ENCODE measurements around the gene CFAP46. TPM values are rescaled to one million over a fixed set of nuclear protein-coding genes. Genes with fewer than 3 reads are reported as not detected.
"Not testable (repeated sequence)": the region's sequence is repeated elsewhere in the genome, so short reads cannot be mapped to it uniquely, and the experiment has no call there.

CFAP46 gene
- total RNA-seq, 1 donor from 2014 or later = 10.9 TPM

DNA sequence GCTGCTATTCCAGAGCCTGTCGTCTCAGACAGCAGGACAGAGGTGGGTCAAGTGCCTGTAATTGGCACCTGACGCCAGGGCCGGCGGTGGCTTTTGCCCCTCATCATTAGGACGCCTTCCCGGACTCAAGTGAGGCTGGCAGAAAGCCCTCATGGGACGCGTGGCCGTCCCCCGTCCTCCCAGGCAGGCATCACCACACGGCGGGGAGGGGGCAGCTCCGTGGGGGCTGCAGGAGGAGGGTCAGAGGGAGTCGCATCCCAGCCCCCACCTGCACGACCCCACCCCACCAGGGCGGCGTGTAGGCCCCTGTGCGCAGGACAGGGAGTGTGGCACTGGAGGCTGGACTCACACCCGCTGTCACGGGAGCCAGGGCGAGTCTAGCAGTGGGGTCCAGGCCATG lies 16.3 kb downstream of the CFAP46 start:
- TF ChIP-seq CTCF (conservative IDR thresholded peaks at IDR 0.05) = no peak

GRCh38 chr10:132925614-132926013 lies 16.8 kb downstream of the CFAP46 start:
- H3K4me1 Mint-ChIP-seq (ENCODE audit: unreplicated experiment) = no peaks in the 10 kb centered on the region
- H3K27me3 Mint-ChIP-seq = no peaks in the 10 kb centered on the region
- no peak for TF ChIP-seq CTCF (conservative IDR thresholded peaks at IDR 0.05)
- H3K36me3 Mint-ChIP-seq = no peaks in the 10 kb centered on the region
- no peak overlapping the region for H3K4me3 Mint-ChIP-seq
- no peaks in the 10 kb centered on the region for H3K9me3 Mint-ChIP-seq
- no peak for DNase-seq (ENCODE audit: extremely low spot score, unreplicated experiment)
- no peak overlapping the region for H3K27ac Mint-ChIP-seq

More for the DNA sequence above, 16.3 kb downstream of the CFAP46 start:
- H3K36me3 Mint-ChIP-seq = no peaks in the 10 kb centered on the region
- H3K27ac Mint-ChIP-seq = no peak overlapping the region
- no peaks in the 10 kb centered on the region for H3K4me1 Mint-ChIP-seq (ENCODE audit: unreplicated experiment)
- no peak for DNase-seq (ENCODE audit: extremely low spot score, unreplicated experiment)
- no peak overlapping the region for H3K4me3 Mint-ChIP-seq
- H3K9me3 Mint-ChIP-seq = no peaks in the 10 kb centered on the region
- H3K27me3 Mint-ChIP-seq = no peaks in the 10 kb centered on the region

- no peak for DNase-seq (ENCODE audit: extremely low spot score, unreplicated experiment)
- Mint-ChIP-seq H3K4me1 (ENCODE audit: unreplicated experiment) (no peaks in the 10 kb centered on the region), H3K36me3 (no peaks in the 10 kb centered on the region), H3K27ac (no peak overlapping the region), H3K27me3 (no peaks in the 10 kb centered on the region), H3K4me3 (no peak overlapping the region), H3K9me3 (no peaks in the 10 kb centered on the region)
- TF ChIP-seq CTCF (conservative IDR thresholded peaks at IDR 0.05) = no peak
Observed at GRCh38 chr10:132925071-132925561, 17.3 kb downstream of the CFAP46 start.

DNA sequence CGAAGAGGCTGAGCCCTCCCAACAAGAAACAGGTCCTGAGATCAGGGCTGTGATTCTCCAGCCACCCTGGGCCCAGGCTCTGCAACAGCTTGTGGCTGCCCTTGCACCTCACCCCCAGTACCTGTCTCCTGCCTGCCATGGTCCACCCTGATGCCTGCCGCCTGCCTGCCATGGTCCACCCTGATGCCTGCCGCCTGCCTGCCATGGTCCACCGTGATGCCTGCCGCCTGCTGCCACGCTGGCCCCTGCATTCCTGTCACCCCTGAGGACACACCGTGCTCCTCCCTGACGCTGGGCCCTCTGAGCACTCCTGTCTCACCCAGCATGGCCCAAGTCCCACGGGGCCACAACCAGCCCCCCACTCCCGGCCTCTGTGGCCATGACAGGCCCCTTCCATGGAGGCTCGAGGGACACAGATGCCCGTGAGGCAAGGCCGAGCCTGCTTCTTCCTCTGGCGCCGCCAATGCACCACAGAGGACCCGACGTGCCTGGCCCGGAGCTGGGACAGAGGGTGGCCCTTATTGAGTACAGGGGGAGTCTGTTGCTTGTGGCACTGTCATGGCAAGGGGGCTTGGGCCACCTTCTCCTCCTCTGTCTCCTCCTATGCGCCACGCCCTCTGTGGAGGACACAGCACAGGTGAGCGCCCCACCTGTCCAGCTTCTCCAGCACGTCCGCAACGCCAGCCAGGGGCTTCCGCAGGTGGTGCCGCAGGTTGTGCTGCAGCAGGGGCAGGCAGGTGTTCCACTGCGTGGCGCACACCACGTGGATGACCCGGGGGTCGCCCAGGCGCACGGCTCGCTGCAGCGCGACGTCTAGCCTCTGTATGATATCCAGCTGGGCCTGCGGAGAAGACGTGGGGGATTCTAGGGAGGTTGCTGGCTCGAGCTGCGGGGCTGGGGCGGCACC lies 18.1 kb downstream of the CFAP46 start:
- no peak overlapping the region for H3K27ac Mint-ChIP-seq
- no peak overlapping the region for H3K4me3 Mint-ChIP-seq
- no peaks in the 10 kb centered on the region for H3K9me3 Mint-ChIP-seq
- H3K4me1 Mint-ChIP-seq (ENCODE audit: unreplicated experiment) = no peaks in the 10 kb centered on the region
- no peaks in the 10 kb centered on the region for H3K36me3 Mint-ChIP-seq
- H3K27me3 Mint-ChIP-seq = no peaks in the 10 kb centered on the region
- no peak for TF ChIP-seq CTCF (conservative IDR thresholded peaks at IDR 0.05)
- no peak for DNase-seq (ENCODE audit: extremely low spot score, unreplicated experiment)

GRCh38 chr10:132923384-132923783 lies 19.0 kb downstream of the CFAP46 start:
- not testable (repeated sequence) for H3K27ac Mint-ChIP-seq; H3K27me3 Mint-ChIP-seq; H3K4me1 Mint-ChIP-seq (ENCODE audit: unreplicated experiment); H3K36me3 Mint-ChIP-seq; DNase-seq (ENCODE audit: extremely low spot score, unreplicated experiment); H3K9me3 Mint-ChIP-seq; H3K4me3 Mint-ChIP-seq

- no peaks in the 10 kb centered on the region for H3K36me3 Mint-ChIP-seq
- H3K27ac Mint-ChIP-seq = no peak overlapping the region
- H3K27me3 Mint-ChIP-seq = no peaks in the 10 kb centered on the region
- no peak for TF ChIP-seq CTCF (conservative IDR thresholded peaks at IDR 0.05)
- no peak for DNase-seq (ENCODE audit: extremely low spot score, unreplicated experiment)
- no peaks in the 10 kb centered on the region for H3K4me1 Mint-ChIP-seq (ENCODE audit: unreplicated experiment)
- no peak overlapping the region for H3K4me3 Mint-ChIP-seq
- no peaks in the 10 kb centered on the region for H3K9me3 Mint-ChIP-seq
Observed at GRCh38 chr10:132922872-132923271, 19.5 kb downstream of the CFAP46 start.

All from type B pancreatic cell (in vitro differentiated cells).